DOHH2 (cell line): ENCODE data around the gene KRT12.
"Not testable (repeated sequence)": the region's sequence is repeated elsewhere in the genome, so short reads cannot be mapped to it uniquely, and the experiment has no call there.

Experiments
- H3F3A ChIP-seq: fragments of 200-600 bp; sonication (generic), shearing (Covaris generic); 2 replicates; pipeline ENCODE4 v1.6.0; 2016; ENCODE audit warnings: antibody characterized with exemption, mild to moderate bottlenecking; ENCODE audit not compliant: control insufficient read depth, insufficient read depth
- H3K27ac ChIP-seq: fragments of 200-600 bp; sonication (generic); 2 replicates; pipeline ENCODE4 v1.5.1; 2014; ENCODE audit warnings: low read depth, mild to moderate bottlenecking, low read length, moderate library complexity
- H3K27me3 ChIP-seq: fragments of 200-600 bp; sonication (generic); 2 replicates; pipeline ENCODE4 v1.6.1; 2014; ENCODE audit warnings: mild to moderate bottlenecking, low read length, mixed read lengths; ENCODE audit not compliant: control insufficient read depth
- H3K36me3 ChIP-seq: fragments of 200-600 bp; sonication (generic); 2 replicates; pipeline ENCODE4 v1.6.1; 2014; ENCODE audit warnings: mild to moderate bottlenecking, low read length, moderate library complexity, mixed read lengths; ENCODE audit not compliant: control insufficient read depth
- H3K4me1 ChIP-seq: fragments of 200-600 bp; sonication (generic); 2 replicates; pipeline ENCODE4 v1.6.1; 2014; ENCODE audit warnings: mild to moderate bottlenecking, low read length, mixed read lengths; ENCODE audit not compliant: control insufficient read depth
- H3K4me2 ChIP-seq: fragments of 200-600 bp; sonication (generic); 2 replicates; pipeline ENCODE4 v1.6.0; 2014; ENCODE audit warnings: mild to moderate bottlenecking, low read length, moderate library complexity
- H3K4me3 ChIP-seq: fragments of 200-600 bp; sonication (generic); 2 replicates; pipeline ENCODE4 v1.5.1; 2014; ENCODE audit warnings: mild to moderate bottlenecking, low read length, mixed read lengths
- H3K79me2 ChIP-seq: fragments of 200-600 bp; sonication (generic); 2 replicates; pipeline ENCODE4 v1.6.1; 2014; ENCODE audit warnings: mild to moderate bottlenecking, low read length, mixed read lengths; ENCODE audit not compliant: control insufficient read depth
- H3K9me2 ChIP-seq: fragments of 200-600 bp; sonication (generic); replicated peaks from 2 replicates; pipeline ENCODE4 v1.6.1; 2014; ENCODE audit warnings: mild to moderate bottlenecking, low read length, mixed read lengths; ENCODE audit not compliant: control insufficient read depth
- H3K9me3 ChIP-seq: fragments of 200-600 bp; sonication (generic); 2 replicates; pipeline ENCODE4 v1.6.1; 2014; ENCODE audit warnings: antibody characterized with exemption, low read length, mixed read lengths; ENCODE audit not compliant: control insufficient read depth, insufficient read depth
- H4K20me1 ChIP-seq: fragments of 200-600 bp; sonication (generic); 2 replicates; pipeline ENCODE4 v1.6.0; 2014; ENCODE audit warnings: low read depth, mild to moderate bottlenecking, antibody characterized with exemption, low read length, moderate library complexity; ENCODE audit not compliant: control insufficient read depth, insufficient read depth
- CTCF ChIP-seq: fragments of 200-600 bp; sonication (generic); IDR thresholded peaks from one replicate; pipeline ENCODE4 v1.5.1; 2014; ENCODE audit warnings: antibody characterized with exemption, mild to moderate bottlenecking, low read depth, low read length; ENCODE audit not compliant: poor library complexity, severe bottlenecking
- EZH2phosphoT487 ChIP-seq: fragments of 200-600 bp; sonication (generic); IDR thresholded peaks from 2 replicates; pipeline ENCODE4 v1.6.1; 2017; ENCODE audit warnings: borderline replicate concordance, mild to moderate bottlenecking, antibody characterized with exemption, low read length, moderate library complexity, mixed read lengths

KRT12 gene

DNA sequence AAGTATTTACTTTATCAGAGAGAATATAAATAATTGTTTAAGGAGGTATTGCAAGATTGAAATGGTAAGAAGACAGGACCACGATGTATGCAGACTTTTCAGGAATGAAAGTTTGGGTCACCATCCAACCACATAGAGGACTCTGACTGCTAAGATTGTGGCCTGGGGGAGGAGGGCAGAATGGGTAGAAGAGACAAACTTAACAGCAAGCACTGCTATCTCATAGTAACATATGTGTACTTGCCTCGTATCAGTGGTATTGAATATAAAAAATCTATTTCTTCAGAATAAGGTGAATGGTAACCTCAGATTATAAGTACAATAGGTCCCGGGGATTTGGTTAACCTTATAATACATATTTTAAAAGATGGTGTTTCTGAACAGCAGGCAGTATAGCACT lies 50.5 kb downstream of the KRT12 start:
- TF ChIP-seq EZH2phosphoT487, result no peak
- TF ChIP-seq CTCF, result no peak
- H3K9me2 ChIP-seq, result no peaks in the 10 kb centered on the region
- peaks cover 8% of the 10 kb centered on the region for H3K27me3 ChIP-seq
- peaks cover 17% of the 10 kb centered on the region for H3K4me1 ChIP-seq
- H3K4me3 ChIP-seq, result no peak overlapping the region
- peaks cover 31% of the 10 kb centered on the region for H3F3A ChIP-seq
- no peaks in the 10 kb centered on the region for H4K20me1 ChIP-seq
- H3K9me3 ChIP-seq, result no peaks in the 10 kb centered on the region
- H3K27ac ChIP-seq, result no peak overlapping the region
- no peak overlapping the region for H3K4me2 ChIP-seq
- H3K79me2 ChIP-seq, result peaks cover 23% of the 10 kb centered on the region
- H3K36me3 ChIP-seq, result peaks cover 29% of the 10 kb centered on the region

DNA sequence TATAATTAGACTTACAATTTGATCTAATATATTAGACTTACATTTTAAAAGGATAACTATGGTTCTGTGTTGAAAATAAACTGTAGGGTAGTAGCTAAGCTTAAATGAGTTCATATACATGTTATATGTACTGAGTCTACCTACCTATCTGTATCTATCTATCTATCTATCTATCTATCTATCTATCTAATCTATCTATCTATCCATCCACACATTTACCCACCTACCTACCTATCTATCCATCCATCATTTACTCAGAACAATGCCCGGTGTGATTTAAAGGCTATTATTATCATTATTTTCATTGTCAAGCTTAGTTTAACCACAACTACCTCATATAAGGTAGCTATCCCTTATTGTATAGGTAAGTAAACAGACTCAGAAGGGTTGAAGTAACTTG lies 51.6 kb downstream of the KRT12 start:
- Histone ChIP-seq H3K79me2 (peaks cover 23% of the 10 kb centered on the region), H4K20me1 (no peaks in the 10 kb centered on the region)

GRCh38 chr17:40814657-40815056 lies 52.4 kb downstream of the KRT12 start:
- H3K79me2 ChIP-seq, result peaks cover 16% of the 10 kb centered on the region
- not testable (repeated sequence) for H3K4me3 ChIP-seq, H3K4me2 ChIP-seq, H3K27ac ChIP-seq, H4K20me1 ChIP-seq, H3K9me2 ChIP-seq, H3K9me3 ChIP-seq
- peaks cover 22% of the 10 kb centered on the region for H3K36me3 ChIP-seq
- peaks cover 11% of the 10 kb centered on the region for H3K4me1 ChIP-seq
- peaks cover 24% of the 10 kb centered on the region for H3F3A ChIP-seq
- peaks cover 17% of the 10 kb centered on the region for H3K27me3 ChIP-seq

More for the DNA sequence above, 51.6 kb downstream of the KRT12 start:
- TF ChIP-seq CTCF, result no peak
- no peak for TF ChIP-seq EZH2phosphoT487
- Histone ChIP-seq H3K4me2 (no peak overlapping the region), H3K9me3 (no peaks in the 10 kb centered on the region), H3F3A (peaks cover 31% of the 10 kb centered on the region), H3K27ac (no peak overlapping the region), H3K27me3 (peaks cover 14% of the 10 kb centered on the region), H3K4me3 (no peak overlapping the region), H3K36me3 (peaks cover 28% of the 10 kb centered on the region), H3K4me1 (peaks cover 17% of the 10 kb centered on the region), H3K9me2 (no peaks in the 10 kb centered on the region)

- Histone ChIP-seq H3K79me2 (peaks cover 10% of the 10 kb centered on the region), H3K4me1 (peaks cover 5% of the 10 kb centered on the region; the same call in 1 of the 2 replicates), H3F3A (peaks cover 18% of the 10 kb centered on the region), H3K9me2 (no peaks in the 10 kb centered on the region), H3K4me3 (no peak overlapping the region), H3K36me3 (peaks cover 22% of the 10 kb centered on the region), H4K20me1 (no peaks in the 10 kb centered on the region), H3K27me3 (peaks cover 19% of the 10 kb centered on the region), H3K4me2 (no peak overlapping the region), H3K9me3 (no peaks in the 10 kb centered on the region), H3K27ac (no peak overlapping the region)
- TF ChIP-seq EZH2phosphoT487 (no peak), CTCF (no peak)
These were observed 53.2 kb downstream of the KRT12 start for GRCh38 chr17:40813804-40814203.
